NT2/D1 (cell line): Measurements from ENCODE around the gene ARHGAP8.

Source experiments
- SUZ12 ChIP-seq: IDR thresholded peaks from 2 replicates; pipeline ENCODE4 v1.6.1; 2011; ENCODE audit not compliant: insufficient read length, insufficient read depth; ENCODE audit errors: extremely low read depth
- ZNF274 ChIP-seq: IDR thresholded peaks from 2 replicates; pipeline ENCODE4 v1.6.1; 2011; ENCODE audit warnings: mild to moderate bottlenecking, low read depth, low read length

- TF ChIP-seq SUZ12 (no peak), ZNF274 (no peak)
Observed at GRCh38 chr22:44705022-44705297, 47.4 kb upstream of the ARHGAP8 start.
